ENCODE data around the gene STARD5.

Gene STARD5, protein sequence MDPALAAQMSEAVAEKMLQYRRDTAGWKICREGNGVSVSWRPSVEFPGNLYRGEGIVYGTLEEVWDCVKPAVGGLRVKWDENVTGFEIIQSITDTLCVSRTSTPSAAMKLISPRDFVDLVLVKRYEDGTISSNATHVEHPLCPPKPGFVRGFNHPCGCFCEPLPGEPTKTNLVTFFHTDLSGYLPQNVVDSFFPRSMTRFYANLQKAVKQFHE

DNA sequence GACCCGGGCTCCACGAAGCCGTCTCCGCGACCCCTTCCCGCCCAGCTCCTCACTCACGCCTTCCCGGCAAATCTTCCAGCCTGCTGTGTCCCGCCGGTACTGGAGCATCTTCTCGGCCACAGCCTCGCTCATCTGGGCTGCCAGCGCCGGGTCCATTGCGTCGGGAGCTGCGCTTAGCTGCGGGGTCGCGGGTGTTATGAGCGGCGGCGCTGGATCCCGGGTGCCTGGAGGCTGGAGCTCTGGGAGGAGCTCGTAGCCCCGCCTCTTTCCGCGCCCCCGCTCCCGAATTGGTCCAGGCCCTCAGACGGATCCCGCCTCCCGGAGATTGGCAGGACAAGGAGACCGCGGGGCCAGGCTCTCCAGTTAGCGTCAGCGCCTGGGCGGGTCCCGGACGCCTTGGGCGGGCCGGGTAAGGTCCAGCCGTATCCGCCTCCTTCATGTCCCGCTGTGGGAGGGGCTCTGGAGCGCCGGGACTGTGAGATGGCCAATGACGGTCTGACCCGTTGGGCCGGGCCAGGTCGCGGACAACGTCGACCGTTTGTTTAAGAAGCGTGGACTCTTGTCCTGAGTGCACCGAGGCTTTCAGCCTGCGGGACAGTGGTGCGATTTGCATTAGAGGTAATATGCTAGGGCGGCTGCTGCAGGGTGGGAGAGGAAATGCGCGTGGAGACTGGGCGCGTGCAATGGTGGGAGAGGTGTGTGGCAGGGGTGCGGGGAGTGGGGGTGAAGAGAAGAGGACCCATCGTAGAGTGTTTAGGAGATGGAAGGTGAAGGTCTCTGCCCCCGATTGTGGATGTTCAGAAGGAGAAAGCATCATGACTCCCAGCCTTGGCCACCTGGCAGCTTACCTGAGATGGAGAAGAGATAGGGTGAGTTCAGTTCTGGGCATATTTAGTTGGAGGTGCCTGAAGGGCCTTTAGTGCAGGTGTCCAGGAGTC is at the start of gene STARD5:
Gene STARD5, minus strand, starts transcription at position 198 of the 938 bp plus-strand sequence. Its CDS starts 42 bp downstream, at position 156.
- in situ Hi-C loops (cut with MboI; ENCODE audit: low pct_unique_long_range_greater_than_20kb, low sequenced_read_pairs, unreplicated experiment), result no loop called here
- peak; percentile 95 for DNase-seq (ENCODE audit: low spot score)

DNA sequence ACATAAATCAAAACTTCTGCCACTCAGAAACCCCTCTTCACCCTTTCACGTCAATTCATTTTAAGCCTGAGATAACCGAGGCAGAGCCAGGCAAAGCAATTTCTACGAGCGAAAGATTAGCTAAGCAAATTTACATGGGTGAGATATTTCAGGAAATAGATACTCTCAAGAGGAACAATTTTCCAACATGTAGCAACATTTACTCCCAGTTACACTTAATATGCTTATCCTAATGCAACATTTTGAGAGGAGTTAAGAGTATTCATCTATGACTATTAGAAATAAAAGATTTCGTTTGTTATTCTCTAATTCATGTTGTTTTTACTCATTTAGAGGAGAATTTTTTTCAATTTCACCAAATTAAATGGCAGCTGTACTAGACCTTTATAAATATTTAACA is 49.2 kb upstream of the STARD5 start:
- no peak for DNase-seq (ENCODE audit: low spot score)
- in situ Hi-C loops (cut with MboI; ENCODE audit: low pct_unique_long_range_greater_than_20kb, low sequenced_read_pairs, unreplicated experiment), result no loop called here
- TF ChIP-seq, protein P1, sequence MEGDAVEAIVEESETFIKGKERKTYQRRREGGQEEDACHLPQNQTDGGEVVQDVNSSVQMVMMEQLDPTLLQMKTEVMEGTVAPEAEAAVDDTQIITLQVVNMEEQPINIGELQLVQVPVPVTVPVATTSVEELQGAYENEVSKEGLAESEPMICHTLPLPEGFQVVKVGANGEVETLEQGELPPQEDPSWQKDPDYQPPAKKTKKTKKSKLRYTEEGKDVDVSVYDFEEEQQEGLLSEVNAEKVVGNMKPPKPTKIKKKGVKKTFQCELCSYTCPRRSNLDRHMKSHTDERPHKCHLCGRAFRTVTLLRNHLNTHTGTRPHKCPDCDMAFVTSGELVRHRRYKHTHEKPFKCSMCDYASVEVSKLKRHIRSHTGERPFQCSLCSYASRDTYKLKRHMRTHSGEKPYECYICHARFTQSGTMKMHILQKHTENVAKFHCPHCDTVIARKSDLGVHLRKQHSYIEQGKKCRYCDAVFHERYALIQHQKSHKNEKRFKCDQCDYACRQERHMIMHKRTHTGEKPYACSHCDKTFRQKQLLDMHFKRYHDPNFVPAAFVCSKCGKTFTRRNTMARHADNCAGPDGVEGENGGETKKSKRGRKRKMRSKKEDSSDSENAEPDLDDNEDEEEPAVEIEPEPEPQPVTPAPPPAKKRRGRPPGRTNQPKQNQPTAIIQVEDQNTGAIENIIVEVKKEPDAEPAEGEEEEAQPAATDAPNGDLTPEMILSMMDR (IDR thresholded peaks at IDR 0.05; ENCODE audit: extremely low read depth, insufficient read depth, missing control alignments), result no peak

More for the DNA sequence above, at the start of gene STARD5:
- TF ChIP-seq, protein P1 (IDR thresholded peaks at IDR 0.05; ENCODE audit: extremely low read depth, insufficient read depth, missing control alignments), result no peak

DNA sequence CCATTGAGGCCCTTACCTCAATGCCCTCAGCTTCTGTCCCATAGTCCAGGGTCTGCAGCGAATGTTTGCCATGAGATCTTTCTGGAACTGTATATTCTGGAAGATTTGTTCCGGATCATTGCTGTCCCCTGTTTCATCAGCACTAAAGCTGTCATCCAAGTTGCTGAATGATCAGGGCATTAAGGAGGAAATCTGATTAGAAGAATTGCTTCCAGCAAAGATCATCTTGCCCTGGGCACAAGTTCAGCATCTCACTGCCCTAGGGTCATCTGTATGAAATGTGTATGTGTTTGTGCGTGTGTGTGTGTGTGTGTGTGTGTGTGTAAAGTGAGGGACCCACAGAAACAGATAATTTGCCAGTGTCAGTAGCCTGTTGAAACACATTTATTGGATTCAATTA is 48.6 kb upstream of the STARD5 start:
- DNase-seq (ENCODE audit: low spot score), result no peak
- in situ Hi-C loops (cut with MboI; ENCODE audit: low pct_unique_long_range_greater_than_20kb, low sequenced_read_pairs, unreplicated experiment), result no loop called here
- TF ChIP-seq, protein P1 (IDR thresholded peaks at IDR 0.05; ENCODE audit: extremely low read depth, insufficient read depth, missing control alignments), result no peak

DNA sequence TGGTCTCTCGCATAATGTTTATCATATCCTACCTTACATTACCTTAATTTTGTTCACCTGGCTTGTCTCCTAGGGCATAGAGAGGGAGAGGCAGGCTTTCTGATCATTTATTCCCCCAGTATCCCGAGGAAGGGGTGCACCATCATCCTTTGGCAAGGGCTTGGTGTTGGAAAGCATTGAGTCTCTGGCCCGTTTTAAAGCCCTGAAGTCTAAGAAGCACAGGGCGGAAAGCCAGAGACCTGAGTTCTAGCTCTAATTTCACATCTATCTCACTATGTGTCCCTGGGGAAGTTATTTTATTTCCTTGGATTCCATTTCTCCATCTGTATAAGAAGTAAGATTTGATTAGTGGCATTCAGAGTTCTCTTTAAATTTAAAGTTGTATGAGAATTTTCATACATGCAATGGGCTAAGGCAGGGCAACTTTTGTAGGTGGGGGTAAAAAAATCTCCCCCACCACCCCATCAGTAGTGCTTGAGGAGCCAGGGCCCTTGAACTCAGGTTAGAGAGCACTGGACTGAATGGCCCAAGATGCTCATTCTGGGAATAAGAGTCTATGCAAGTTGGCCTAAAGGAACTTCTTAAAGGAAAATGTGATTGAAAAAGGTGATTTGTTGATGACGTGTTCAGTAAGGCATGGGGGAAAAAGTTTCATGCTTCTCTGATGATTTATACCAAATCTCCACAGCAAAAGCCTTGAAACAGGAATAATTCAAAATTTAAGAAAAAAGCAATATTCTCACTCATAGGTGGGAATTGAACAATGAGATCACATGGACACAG is 40.0 kb upstream of the STARD5 start:
- no peak for DNase-seq (ENCODE audit: low spot score)
- TF ChIP-seq, protein P1 (IDR thresholded peaks at IDR 0.05; ENCODE audit: extremely low read depth, insufficient read depth, missing control alignments), result no peak
- in situ Hi-C loops (cut with MboI; ENCODE audit: low pct_unique_long_range_greater_than_20kb, low sequenced_read_pairs, unreplicated experiment), result no loop called here

DNA sequence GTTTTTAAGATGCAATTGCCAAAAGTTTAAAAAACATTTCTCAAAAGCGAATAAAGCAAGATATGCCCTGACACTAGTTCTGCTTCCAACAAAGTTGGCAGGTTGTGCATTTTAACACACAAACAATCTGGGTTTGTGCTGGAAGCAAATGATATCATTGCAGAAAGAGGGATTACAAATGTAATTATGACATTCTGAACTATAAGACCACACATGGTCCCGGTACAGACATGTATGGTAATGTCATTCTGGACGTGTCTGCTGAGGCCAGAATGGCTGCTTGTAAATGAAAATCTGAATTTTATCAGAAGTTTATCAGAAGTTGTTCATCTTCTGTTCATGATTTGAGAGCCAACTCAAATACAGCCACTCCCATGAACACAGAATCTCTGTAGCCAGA is 39.3 kb upstream of the STARD5 start:
- DNase-seq (ENCODE audit: low spot score), result no peak
- in situ Hi-C loops (cut with MboI; ENCODE audit: low pct_unique_long_range_greater_than_20kb, low sequenced_read_pairs, unreplicated experiment), result no loop called here
- TF ChIP-seq, protein P1 (IDR thresholded peaks at IDR 0.05; ENCODE audit: extremely low read depth, insufficient read depth, missing control alignments), result no peak

DNA sequence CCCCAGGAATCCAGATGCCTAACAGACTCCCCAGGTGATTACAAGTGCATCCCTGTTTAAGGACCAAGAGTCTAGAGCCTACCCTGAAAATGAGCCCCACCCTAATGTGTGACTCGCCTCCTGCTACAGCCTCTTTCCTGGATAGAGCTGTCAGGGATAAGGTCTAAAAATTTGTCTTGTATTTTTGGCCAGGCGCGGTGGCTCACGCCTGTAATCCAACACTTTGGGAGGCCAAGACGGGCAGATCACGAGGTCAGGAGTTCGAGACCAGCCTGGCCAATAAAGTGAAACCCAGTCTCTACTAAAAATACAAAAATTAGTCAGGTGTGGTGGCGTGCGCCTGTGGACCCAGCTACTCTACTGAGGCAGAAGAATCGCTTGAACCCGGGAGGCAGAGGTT is 38.8 kb upstream of the STARD5 start:
- TF ChIP-seq, protein P1 (IDR thresholded peaks at IDR 0.05; ENCODE audit: extremely low read depth, insufficient read depth, missing control alignments), result no peak
- DNase-seq (ENCODE audit: low spot score), result no peak
- in situ Hi-C loops (cut with MboI; ENCODE audit: low pct_unique_long_range_greater_than_20kb, low sequenced_read_pairs, unreplicated experiment), result no loop called here
